Tibial nerve (tissue), 4 donors: ENCODE results near the gene ECPAS. TPM values are rescaled to one million over a fixed set of nuclear protein-coding genes. Genes with fewer than 3 reads are reported as not detected.
A peak's percentile ranks its signal among the peaks of the same experiment; 100 is the strongest.

Experiments used
- DNase-seq, 2 donors: peaks; one replicate each; pipeline ENCODE4 v3.0.0-alpha.2; 2019; ENCODE audit warnings: low spot score in 2 of 2
- H3K27ac ChIP-seq, 4 donors: fragments of 200-600 bp; sonication (generic) in 3 of 4; one replicate each; pipeline ENCODE4 v1.5.1; 2017 to 2019; ENCODE audit warnings: mild to moderate bottlenecking in 1 of 4
- H3K27me3 ChIP-seq, 2 donors: fragments of 200-600 bp; sonication (generic) in 1 of 2; one replicate each; pipeline versions ENCODE4 v1.5.1 to v1.6.0; 2017 to 2019
- H3K36me3 ChIP-seq, 3 donors: fragments of 200-600 bp; sonication (generic); one replicate each; pipeline ENCODE4 v1.5.1; 2018 to 2019
- H3K4me1 ChIP-seq, 4 donors: fragments of 200-600 bp; sonication (generic) in 3 of 4; one replicate each; pipeline ENCODE4 v1.5.1; 2017 to 2019
- H3K4me3 ChIP-seq, 4 donors: fragments of 200-600 bp; sonication (generic) in 3 of 4; one replicate each; pipeline ENCODE4 v1.5.1; 2017 to 2019; ENCODE audit warnings: mild to moderate bottlenecking in 1 of 4, moderate library complexity in 1 of 4
- H3K9me3 ChIP-seq, 4 donors: fragments of 200-600 bp; sonication (generic) in 3 of 4; one replicate each; pipeline ENCODE4 v1.5.1; 2017 to 2019
- CTCF ChIP-seq, 5 experiments: fragments of 200-600 bp in 3 of 5; fragments of 450-650 bp in 2 of 5; sonication (generic) in 3 of 5; IDR thresholded peaks; one replicate each; pipeline ENCODE4 v1.5.1; 2016 to 2019; ENCODE audit warnings: antibody characterized with exemption in 5 of 5, mild to moderate bottlenecking in 3 of 5, moderate library complexity in 2 of 5
- EP300 ChIP-seq, 2 donors: sonication (generic); formaldehyde crosslinking; IDR thresholded peaks; one replicate each; pipeline ENCODE4 v1.6.1; 2017; ENCODE audit warnings: antibody characterized with exemption in 2 of 2, mild to moderate bottlenecking in 1 of 2
- POLR2A ChIP-seq, 2 donors: fragments of 450-650 bp; IDR thresholded peaks; one replicate each; pipeline ENCODE4 v1.6.1; 2017; ENCODE audit warnings: antibody characterized with exemption in 2 of 2, mild to moderate bottlenecking in 2 of 2, moderate library complexity in 2 of 2
- WGBS, 2 donors: methylation state at CpG; one replicate each; pipeline ENCODE4 v1.1.5; 2018; 5-methylcytosine and 5-hydroxymethylcytosine counted together
- total RNA-seq, 4 donors: library from RNA; depleted of rRNA; stranded (reverse); fragments of >200 nt; gene quantifications; one replicate each; pipeline ENCODE4 v1.1.0, GENCODE V29; 2016

The ECPAS gene
- total RNA-seq, 4 donors from 2014 or later, result 87.9 to 150 (median 96.6) TPM

- Histone ChIP-seq H3K27ac (no peak overlapping the region), H3K27me3 (no peaks in the 10 kb centered on the region), H3K36me3 (peaks cover 0 to 98% (median 23%) of the 10 kb centered on the region in 3 donors), H3K9me3 (peaks cover 0 to 33% (median 7%) of the 10 kb centered on the region in 4 donors), H3K4me3 (no peak overlapping the region), H3K4me1 (no peaks in the 10 kb centered on the region)
- 95 to 97% methylated on average over 3 to 4 of the region's 4 CpGs for WGBS, 2 donors
- TF ChIP-seq POLR2A (IDR thresholded peaks at IDR 0.05), result no peak
- TF ChIP-seq EP300 (IDR thresholded peaks at IDR 0.05), result no peak
- peak in 1 of 5 experiments; percentile 7 for TF ChIP-seq CTCF (IDR thresholded peaks at IDR 0.05)
- no peak for DNase-seq
These were observed 84.2 kb downstream of the ECPAS start for GRCh38 chr9:111399772-111400563.

- no peak for DNase-seq
- Histone ChIP-seq H3K9me3 (peaks cover 0 to 27% (median 6%) of the 10 kb centered on the region in 4 donors), H3K4me1 (no peaks in the 10 kb centered on the region), H3K27me3 (no peaks in the 10 kb centered on the region), H3K36me3 (peaks cover 0 to 98% (median 27%) of the 10 kb centered on the region in 3 donors), H3K4me3 (no peak overlapping the region), H3K27ac (no peak overlapping the region)
- TF ChIP-seq CTCF (IDR thresholded peaks at IDR 0.05), result no peak
- TF ChIP-seq POLR2A (IDR thresholded peaks at IDR 0.05), result no peak
- TF ChIP-seq EP300 (IDR thresholded peaks at IDR 0.05), result no peak
- WGBS, 2 donors, result 84 to 93% methylated on average over 4 of the region's 4 CpGs
These were observed 84.9 kb downstream of the ECPAS start for GRCh38 chr9:111399211-111399739.

- H3K9me3 ChIP-seq, result no peaks in the 10 kb centered on the region
- H3K4me3 ChIP-seq, result no peak overlapping the region
- H3K27ac ChIP-seq, result no peak overlapping the region
- peaks cover 0 to 98% (median 21%) of the 10 kb centered on the region in 3 donors for H3K36me3 ChIP-seq
- no peak for DNase-seq
- H3K27me3 ChIP-seq, result no peaks in the 10 kb centered on the region
- 38 to 70% methylated on average over 1 of the region's 1 CpG for WGBS, 2 donors
- TF ChIP-seq EP300 (IDR thresholded peaks at IDR 0.05) (no peak), CTCF (IDR thresholded peaks at IDR 0.05) (no peak), POLR2A (IDR thresholded peaks at IDR 0.05) (no peak)
- no peaks in the 10 kb centered on the region for H3K4me1 ChIP-seq
These were observed 90.2 kb downstream of the ECPAS start for GRCh38 chr9:111393971-111394370.

GRCh38 chr9:111389406-111389805 lies 94.8 kb downstream of the ECPAS start:
- no peak overlapping the region for H3K4me3 ChIP-seq
- no peak for TF ChIP-seq EP300 (IDR thresholded peaks at IDR 0.05)
- TF ChIP-seq POLR2A (IDR thresholded peaks at IDR 0.05), result no peak
- no peak for TF ChIP-seq CTCF (IDR thresholded peaks at IDR 0.05)
- peaks cover under 1 to 97% (median 17%) of the 10 kb centered on the region in 3 donors for H3K36me3 ChIP-seq
- 94% methylated on average over 4 of the region's 4 CpGs for WGBS, 2 donors
- H3K4me1 ChIP-seq, result no peaks in the 10 kb centered on the region
- H3K9me3 ChIP-seq, result no peaks in the 10 kb centered on the region
- no peak overlapping the region for H3K27ac ChIP-seq
- no peaks in the 10 kb centered on the region for H3K27me3 ChIP-seq
- DNase-seq, result no peak

GRCh38 chr9:111386386-111386785 lies 97.8 kb downstream of the ECPAS start:
- no peak overlapping the region for H3K4me3 ChIP-seq
- 91 to 97% methylated on average over 3 of the region's 3 CpGs for WGBS, 2 donors
- no peaks in the 10 kb centered on the region for H3K4me1 ChIP-seq
- peaks cover 8 to 97% (median 19%) of the 10 kb centered on the region in 3 donors for H3K36me3 ChIP-seq
- TF ChIP-seq POLR2A (IDR thresholded peaks at IDR 0.05) (no peak), EP300 (IDR thresholded peaks at IDR 0.05) (no peak), CTCF (IDR thresholded peaks at IDR 0.05) (no peak)
- no peaks in the 10 kb centered on the region for H3K9me3 ChIP-seq
- DNase-seq, result no peak
- no peak overlapping the region for H3K27ac ChIP-seq
- no peaks in the 10 kb centered on the region for H3K27me3 ChIP-seq
